HepG2 (cell line): ENCODE measurements around the gene UBR3. TPM values are rescaled to one million over a fixed set of nuclear protein-coding genes. Genes with fewer than 3 reads are reported as not detected.
A peak's percentile ranks its signal among the peaks of the same experiment; 100 is the strongest.

Experiments used
- BCL3 ChIP-seq: sonication (generic); formaldehyde crosslinking; IDR thresholded peaks from 2 replicates; pipeline ENCODE4 v1.5.1; 2020; ENCODE audit warnings: mild to moderate bottlenecking, missing genetic modification reagents, moderate library complexity
- HOXA3 ChIP-seq: sonication (generic); formaldehyde crosslinking; IDR thresholded peaks from 2 replicates; pipeline ENCODE4 v1.5.0; 2020; ENCODE audit warnings: missing genetic modification reagents
- LBX2 ChIP-seq: sonication (generic); formaldehyde crosslinking; IDR thresholded peaks from 2 replicates; pipeline ENCODE4 v1.5.0; 2020; ENCODE audit warnings: missing genetic modification reagents, mild to moderate bottlenecking, borderline replicate concordance
- NBN ChIP-seq: fragments of 450-650 bp; conservative IDR thresholded peaks from 2 replicates; pipeline ENCODE4 v1.6.1; 2017
- NCOA1 ChIP-seq: sonication (generic); formaldehyde crosslinking; IDR thresholded peaks from 2 replicates; pipeline ENCODE4 v1.9.0; 2021; ENCODE audit warnings: missing genetic modification reagents
- POLR2AphosphoS2 ChIP-seq: IDR thresholded peaks from 2 replicates; pipeline ENCODE4 v1.6.1; 2011; ENCODE audit warnings: low read depth, low read length, improper control_type of control experiment
- THAP11 ChIP-seq: IDR thresholded peaks from 2 replicates; pipeline ENCODE4 v1.6.1; 2016; ENCODE audit warnings: missing biosample characterization, missing genetic modification reagents
- ZNF335 ChIP-seq: sonication (generic); formaldehyde crosslinking; IDR thresholded peaks from 2 replicates; pipeline ENCODE4 v1.4.0; 2020; ENCODE audit warnings: missing genetic modification reagents
- ZNF550 ChIP-seq: sonication (generic); formaldehyde crosslinking; IDR thresholded peaks from 2 replicates; pipeline ENCODE4 v1.4.0; 2020; ENCODE audit warnings: mild to moderate bottlenecking, missing genetic modification reagents, borderline replicate concordance
- ZNF614 ChIP-seq: IDR thresholded peaks from 2 replicates; pipeline ENCODE4 v1.6.1; 2018; ENCODE audit warnings: missing biosample characterization, missing genetic modification reagents, inconsistent platforms, borderline replicate concordance
- ZNF660 ChIP-seq: sonication (generic); formaldehyde crosslinking; IDR thresholded peaks from 2 replicates; pipeline ENCODE4 v1.5.1; 2020; ENCODE audit warnings: mild to moderate bottlenecking, low read depth, missing genetic modification reagents, borderline replicate concordance
- ZNF839 ChIP-seq: sonication (generic); formaldehyde crosslinking; IDR thresholded peaks from 2 replicates; pipeline ENCODE4 v1.4.0; 2020; ENCODE audit warnings: missing genetic modification reagents, mild to moderate bottlenecking, borderline replicate concordance
- polyA plus RNA-seq, 8 experiments: library from polyadenylated mRNA; depleted of rRNA in 3 of 8; stranded (reverse) in 7 of 8; unstranded in 1 of 8; fragments of >200 nt; fragmentation: Illumina TruSeq in 4 of 8; extraction: Trizol in 4 of 8; gene quantifications; 2 replicates each; pipeline versions ENCODE4 v1.2.1 to v1.2.3, GENCODE V29; 2011 to 2016; ENCODE audit warnings: low read depth in 4 of 8, missing spikeins in 1 of 8, mixed read lengths in 1 of 8; ENCODE audit not compliant: insufficient read depth in 1 of 8
- total RNA-seq, 5 experiments: library from RNA; depleted of rRNA; stranded (reverse); fragments of >200 nt; fragmentation: Illumina TruSeq; extraction: Trizol; gene quantifications; 2 replicates each; pipeline ENCODE4 v1.2.3, GENCODE V29; 2016; ENCODE audit warnings: low read depth in 1 of 5
- TF ChIP-seq, protein P1 (sequence below): sonication (generic); formaldehyde crosslinking; IDR thresholded peaks from 2 replicates; pipeline ENCODE4 v1.8.0; 2022; ENCODE audit warnings: mild to moderate bottlenecking, missing genetic modification reagents, borderline replicate concordance
- TF ChIP-seq, protein P2 (sequence below), 2 experiments: sonication (generic) in 1 of 2; formaldehyde crosslinking in 1 of 2; IDR thresholded peaks; 2 replicates each; pipeline versions ENCODE4 v1.6.1 to v1.9.0; 2014 to 2022; ENCODE audit warnings: antibody characterized with exemption in 1 of 2, borderline replicate concordance in 1 of 2, inconsistent platforms in 1 of 2, low read depth in 1 of 2, missing genetic modification reagents in 1 of 2
- TF ChIP-seq, protein P3 (sequence below): sonication (generic); formaldehyde crosslinking; IDR thresholded peaks from 2 replicates; pipeline ENCODE4 v1.9.0; 2021; ENCODE audit warnings: missing genetic modification reagents, borderline replicate concordance

The UBR3 gene
- total and polyA plus RNA-seq, 2 of the 13 experiments (the other 11 are each of a cell fraction or from before 2014, with no cell fraction given): 15.1 to 28.0 TPM

GRCh38 chr2:169798718-169799592 is 28.3 kb upstream of the UBR3 start, which contains the start of gene SSB (continued):
- TF ChIP-seq ZNF614 (CRISPR knock-in tag) (peak; percentile 68; the same call in 1 of the 2 replicates), ZNF839 (CRISPR knock-in tag) (no peak), ZNF550 (CRISPR knock-in tag) (0 out of 2 replicates have a peak, but pooled peaks have one; percentile 80), BCL3 (CRISPR knock-in tag) (peak; percentile 92), NBN (no peak), POLR2AphosphoS2 (no peak), HOXA3 (peak; percentile 88), ZNF660 (CRISPR knock-in tag) (no peak), THAP11 (CRISPR knock-in tag) (peak; percentile 85), LBX2 (peak; percentile 92; the same call in 1 of the 2 replicates), NCOA1 (CRISPR knock-in tag) (no peak), ZNF335 (CRISPR knock-in tag) (0 out of 2 replicates have a peak, but pooled peaks have one; percentile 59)
- TF ChIP-seq, protein P1, sequence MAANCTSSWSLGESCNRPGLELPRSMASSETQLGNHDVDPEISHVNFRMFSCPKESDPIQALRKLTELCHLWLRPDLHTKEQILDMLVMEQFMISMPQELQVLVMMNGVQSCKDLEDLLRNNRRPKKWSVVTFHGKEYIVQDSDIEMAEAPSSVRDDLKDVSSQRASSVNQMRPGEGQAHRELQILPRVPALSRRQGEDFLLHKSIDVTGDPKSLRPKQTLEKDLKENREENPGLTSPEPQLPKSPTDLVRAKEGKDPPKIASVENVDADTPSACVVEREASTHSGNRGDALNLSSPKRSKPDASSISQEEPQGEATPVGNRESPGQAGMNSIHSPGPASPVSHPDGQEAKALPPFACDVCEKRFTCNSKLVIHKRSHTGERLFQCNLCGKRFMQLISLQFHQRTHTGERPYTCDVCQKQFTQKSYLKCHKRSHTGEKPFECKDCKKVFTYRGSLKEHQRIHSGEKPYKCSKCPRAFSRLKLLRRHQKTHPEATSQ: peak; percentile 56; the same call in 1 of the 2 replicates
- TF ChIP-seq, protein P2, sequence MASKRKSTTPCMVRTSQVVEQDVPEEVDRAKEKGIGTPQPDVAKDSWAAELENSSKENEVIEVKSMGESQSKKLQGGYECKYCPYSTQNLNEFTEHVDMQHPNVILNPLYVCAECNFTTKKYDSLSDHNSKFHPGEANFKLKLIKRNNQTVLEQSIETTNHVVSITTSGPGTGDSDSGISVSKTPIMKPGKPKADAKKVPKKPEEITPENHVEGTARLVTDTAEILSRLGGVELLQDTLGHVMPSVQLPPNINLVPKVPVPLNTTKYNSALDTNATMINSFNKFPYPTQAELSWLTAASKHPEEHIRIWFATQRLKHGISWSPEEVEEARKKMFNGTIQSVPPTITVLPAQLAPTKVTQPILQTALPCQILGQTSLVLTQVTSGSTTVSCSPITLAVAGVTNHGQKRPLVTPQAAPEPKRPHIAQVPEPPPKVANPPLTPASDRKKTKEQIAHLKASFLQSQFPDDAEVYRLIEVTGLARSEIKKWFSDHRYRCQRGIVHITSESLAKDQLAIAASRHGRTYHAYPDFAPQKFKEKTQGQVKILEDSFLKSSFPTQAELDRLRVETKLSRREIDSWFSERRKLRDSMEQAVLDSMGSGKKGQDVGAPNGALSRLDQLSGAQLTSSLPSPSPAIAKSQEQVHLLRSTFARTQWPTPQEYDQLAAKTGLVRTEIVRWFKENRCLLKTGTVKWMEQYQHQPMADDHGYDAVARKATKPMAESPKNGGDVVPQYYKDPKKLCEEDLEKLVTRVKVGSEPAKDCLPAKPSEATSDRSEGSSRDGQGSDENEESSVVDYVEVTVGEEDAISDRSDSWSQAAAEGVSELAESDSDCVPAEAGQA (IDR thresholded peaks at IDR 0.05; ENCODE audit: low read depth): no peak
- TF ChIP-seq, protein P2 (CRISPR knock-in tag; IDR thresholded peaks at IDR 0.05; ENCODE audit: borderline replicate concordance): no peak
- TF ChIP-seq, protein P3, sequence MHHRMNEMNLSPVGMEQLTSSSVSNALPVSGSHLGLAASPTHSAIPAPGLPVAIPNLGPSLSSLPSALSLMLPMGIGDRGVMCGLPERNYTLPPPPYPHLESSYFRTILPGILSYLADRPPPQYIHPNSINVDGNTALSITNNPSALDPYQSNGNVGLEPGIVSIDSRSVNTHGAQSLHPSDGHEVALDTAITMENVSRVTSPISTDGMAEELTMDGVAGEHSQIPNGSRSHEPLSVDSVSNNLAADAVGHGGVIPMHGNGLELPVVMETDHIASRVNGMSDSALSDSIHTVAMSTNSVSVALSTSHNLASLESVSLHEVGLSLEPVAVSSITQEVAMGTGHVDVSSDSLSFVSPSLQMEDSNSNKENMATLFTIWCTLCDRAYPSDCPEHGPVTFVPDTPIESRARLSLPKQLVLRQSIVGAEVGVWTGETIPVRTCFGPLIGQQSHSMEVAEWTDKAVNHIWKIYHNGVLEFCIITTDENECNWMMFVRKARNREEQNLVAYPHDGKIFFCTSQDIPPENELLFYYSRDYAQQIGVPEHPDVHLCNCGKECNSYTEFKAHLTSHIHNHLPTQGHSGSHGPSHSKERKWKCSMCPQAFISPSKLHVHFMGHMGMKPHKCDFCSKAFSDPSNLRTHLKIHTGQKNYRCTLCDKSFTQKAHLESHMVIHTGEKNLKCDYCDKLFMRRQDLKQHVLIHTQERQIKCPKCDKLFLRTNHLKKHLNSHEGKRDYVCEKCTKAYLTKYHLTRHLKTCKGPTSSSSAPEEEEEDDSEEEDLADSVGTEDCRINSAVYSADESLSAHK (CRISPR knock-in tag): no peak
